ENCODE data around the gene ATMIN.

DNA sequence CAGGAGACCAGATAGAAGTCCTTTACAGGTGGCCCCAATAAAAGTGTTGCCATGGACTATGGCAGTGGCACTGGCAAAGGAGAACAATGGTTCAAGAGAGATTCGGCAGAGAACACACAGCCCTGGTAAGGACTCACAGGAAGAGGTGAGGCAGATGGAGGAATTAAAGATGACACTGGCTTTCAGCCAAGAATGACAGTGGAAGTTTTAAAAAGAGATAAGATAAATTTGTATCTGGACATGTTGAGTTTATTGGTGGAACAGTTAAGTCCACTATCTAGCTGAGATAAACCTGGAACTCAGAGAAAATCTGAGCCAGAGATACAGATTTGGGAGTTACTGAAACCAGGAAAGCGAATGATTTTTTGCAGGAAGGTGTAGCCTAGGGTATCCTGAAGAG, 49.1 kb upstream of the ATMIN start:
- TF ChIP-seq CTCF (IDR thresholded peaks at IDR 0.05; ENCODE audit: borderline replicate concordance, extremely low read depth, low read length, poor library complexity, severe bottlenecking), result no peak
- no peak for TF ChIP-seq EZH2 (IDR thresholded peaks at IDR 0.05; ENCODE audit: borderline replicate concordance, low read depth, low read length, severe bottlenecking)
